Activated gamma-delta T cell treated with Interleukin-2 at 50 U/mL for 16 hours (primary cell): ENCODE results near the gene C1orf174.
A peak's percentile ranks its signal among the peaks of the same experiment; 100 is the strongest.

ENCODE experiments used
- DNase-seq: peaks from one replicate; pipeline ENCODE4 v3.0.0-alpha.2; 2020

C1orf174 gene

GRCh38 chr1:3900150-3900968, at the start of gene C1orf174:
TSS of gene C1orf174 (minus strand) at chr1:3900272. CDS start at chr1:3900186, 86 bp downstream.
- DNase-seq, result peak; percentile 94

- DNase-seq, result no peak
Observed at GRCh38 chr1:3948344-3948743, 48.3 kb upstream of the C1orf174 start.

GRCh38 chr1:3945916-3946840, 46.1 kb upstream of the C1orf174 start:
- no peak for DNase-seq

GRCh38 chr1:3945222-3945621, 45.1 kb upstream of the C1orf174 start:
- no peak for DNase-seq

DNA sequence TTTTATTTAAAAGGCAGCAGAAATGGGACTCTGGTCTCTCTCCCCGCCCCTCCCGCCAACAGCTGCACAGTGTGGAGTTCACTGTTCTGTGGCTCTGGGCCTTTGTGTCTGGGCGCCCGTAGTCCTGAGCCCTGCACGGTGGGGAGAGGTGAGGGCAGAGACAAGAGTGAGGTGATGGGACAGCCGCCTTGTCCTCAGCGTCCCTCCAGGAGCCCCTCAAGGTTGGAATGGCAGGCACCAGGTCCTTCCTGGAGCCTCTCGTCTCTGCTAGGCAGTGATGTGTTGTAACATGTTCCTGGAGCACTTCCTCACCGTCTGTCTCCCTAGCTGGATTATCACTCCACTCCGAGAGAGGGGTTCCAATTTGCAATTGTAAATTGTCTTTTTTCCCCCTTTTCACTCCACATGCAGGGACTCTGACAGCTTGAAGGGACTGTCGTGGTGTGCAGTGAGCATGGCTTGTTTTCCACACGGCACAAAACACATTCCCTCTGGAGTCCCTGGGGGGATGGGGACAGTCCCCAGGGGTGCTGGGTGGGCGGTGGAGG, 44.6 kb upstream of the C1orf174 start:
- DNase-seq, result no peak

DNA sequence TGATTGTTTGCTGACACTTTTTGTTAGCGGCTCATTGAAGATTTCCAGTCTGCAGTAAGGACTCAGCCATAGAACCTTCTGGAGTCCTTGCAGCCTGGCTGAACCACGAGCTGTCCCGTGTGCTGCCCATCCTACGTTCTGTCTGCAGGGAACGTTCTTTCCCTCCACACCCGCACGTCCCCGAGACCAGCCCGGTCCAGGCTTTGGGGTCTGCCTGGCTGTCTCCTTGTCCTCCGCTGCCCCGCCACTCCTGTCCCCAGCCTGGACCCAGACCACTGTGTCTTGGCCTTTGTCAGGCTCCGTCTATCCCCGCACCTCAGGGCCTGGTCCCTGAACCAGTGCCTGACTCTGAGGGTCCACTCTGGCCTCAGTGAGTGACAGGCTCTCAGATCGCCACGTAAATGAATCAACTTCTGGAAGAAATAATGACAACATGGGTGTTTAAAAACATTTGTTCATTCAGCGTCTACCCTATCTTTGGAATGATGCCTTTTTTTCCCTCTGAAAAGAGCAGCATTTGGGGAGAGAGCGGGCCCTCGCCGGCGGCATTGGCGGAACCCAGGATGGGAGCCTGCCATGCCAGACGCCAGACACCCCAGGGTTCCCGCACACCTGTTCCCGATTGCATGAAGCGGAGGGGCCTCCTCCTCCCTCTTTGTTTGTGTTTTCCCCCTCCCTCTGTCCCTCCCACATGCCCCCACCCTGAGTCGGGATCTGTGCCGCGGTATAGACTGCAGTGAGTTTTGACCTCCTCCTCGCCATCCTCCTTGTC, 43.9 kb upstream of the C1orf174 start:
- no peak for DNase-seq

- DNase-seq, result no peak
Observed at GRCh38 chr1:3943123-3943431, 43.0 kb upstream of the C1orf174 start.

- no peak for DNase-seq
Observed at GRCh38 chr1:3942416-3943122, 42.5 kb upstream of the C1orf174 start.

DNA sequence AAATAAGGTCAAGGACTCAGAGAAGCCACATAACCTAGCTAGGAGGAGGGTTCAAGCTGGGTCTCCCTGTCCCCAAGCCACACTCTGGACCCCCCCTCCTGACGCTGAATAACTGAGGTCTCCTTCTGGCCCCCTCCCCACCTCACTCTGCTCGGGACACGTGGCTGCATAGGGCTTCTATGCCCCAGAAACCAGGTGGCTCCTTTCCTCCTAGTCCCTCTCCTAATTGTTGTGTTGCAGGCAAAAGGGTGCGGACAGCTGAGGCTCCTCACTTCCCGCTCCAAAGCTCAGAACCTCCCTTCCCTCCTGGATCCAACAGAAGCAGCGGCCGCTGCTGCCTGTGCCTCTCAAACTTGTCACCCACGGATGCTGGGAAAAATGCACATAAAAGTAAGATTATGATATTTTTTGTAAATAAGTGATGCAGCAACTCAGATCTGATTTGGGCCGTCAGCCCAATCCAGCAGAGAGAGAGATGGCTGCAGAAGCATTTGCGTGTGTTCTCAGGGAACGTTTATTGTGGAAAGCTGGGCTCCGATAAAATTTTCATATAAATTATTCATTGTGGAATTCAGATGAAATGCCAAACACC, 40.8 kb upstream of the C1orf174 start:
- no peak for DNase-seq

GRCh38 chr1:3940081-3940753, 40.1 kb upstream of the C1orf174 start:
- DNase-seq, result no peak

- DNase-seq, result no peak
Observed at GRCh38 chr1:3939242-3940080, 39.4 kb upstream of the C1orf174 start.

GRCh38 chr1:3932156-3932919, 32.3 kb upstream of the C1orf174 start:
- DNase-seq, result no peak

DNA sequence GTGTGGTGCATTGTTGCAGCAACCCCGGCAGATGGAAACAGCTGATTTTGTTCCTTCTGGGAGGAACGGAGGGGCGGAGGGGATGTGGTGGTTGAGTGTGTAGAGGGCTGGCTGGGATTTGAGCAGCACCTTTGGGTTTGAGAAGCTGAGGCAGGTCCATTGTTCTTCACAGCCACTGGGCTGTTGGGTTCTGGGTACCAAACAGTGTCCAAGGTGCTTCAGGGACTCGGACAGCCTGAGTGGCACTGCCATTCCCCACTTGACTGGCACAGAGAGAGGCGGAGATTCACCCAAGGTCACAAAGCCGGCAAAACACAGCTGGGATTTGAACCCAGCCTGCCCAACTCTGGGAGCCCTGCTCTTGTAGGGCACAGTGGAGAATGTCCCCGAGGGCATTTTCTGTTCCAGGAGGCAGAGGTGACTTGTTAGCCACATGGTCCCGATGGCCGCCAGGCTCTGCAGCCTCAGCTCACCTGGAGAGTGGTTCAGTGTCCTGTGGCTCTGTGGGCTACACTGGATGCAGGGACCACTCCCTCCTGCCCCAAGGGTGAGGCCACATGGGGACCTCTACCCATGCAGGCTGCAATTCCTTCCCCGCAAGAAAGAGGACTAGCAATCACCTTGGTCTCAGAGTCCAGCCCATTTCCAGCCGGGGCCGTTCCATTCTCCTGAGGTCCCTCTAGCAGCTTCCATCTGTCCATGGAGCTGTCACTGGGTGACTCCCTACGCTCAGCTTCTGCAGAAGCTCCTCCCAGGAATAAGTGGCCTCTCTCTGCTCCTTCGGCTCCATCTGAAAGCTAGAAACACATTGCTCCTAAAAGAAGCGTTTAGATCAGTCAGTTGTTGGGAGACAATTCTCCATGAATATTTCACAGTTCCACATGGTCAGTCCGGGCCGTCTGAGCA, 31.2 kb upstream of the C1orf174 start:
- DNase-seq, result no peak

GRCh38 chr1:3930301-3931006, 30.4 kb upstream of the C1orf174 start:
- no peak for DNase-seq

DNA sequence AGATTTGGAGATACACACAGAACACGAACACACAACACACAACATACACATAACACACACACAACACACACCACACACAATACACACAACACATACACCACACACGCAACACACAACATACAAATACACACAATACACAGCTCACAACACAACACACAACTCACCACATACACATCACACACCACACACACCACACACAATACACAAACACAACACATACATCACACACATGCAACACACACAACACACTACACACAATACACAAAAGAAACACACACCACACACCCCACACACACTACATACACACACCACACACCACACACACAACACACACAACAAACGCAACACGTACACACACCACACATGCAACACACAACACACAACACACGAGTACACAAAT, 29.1 kb upstream of the C1orf174 start:
- DNase-seq, result no peak

DNA sequence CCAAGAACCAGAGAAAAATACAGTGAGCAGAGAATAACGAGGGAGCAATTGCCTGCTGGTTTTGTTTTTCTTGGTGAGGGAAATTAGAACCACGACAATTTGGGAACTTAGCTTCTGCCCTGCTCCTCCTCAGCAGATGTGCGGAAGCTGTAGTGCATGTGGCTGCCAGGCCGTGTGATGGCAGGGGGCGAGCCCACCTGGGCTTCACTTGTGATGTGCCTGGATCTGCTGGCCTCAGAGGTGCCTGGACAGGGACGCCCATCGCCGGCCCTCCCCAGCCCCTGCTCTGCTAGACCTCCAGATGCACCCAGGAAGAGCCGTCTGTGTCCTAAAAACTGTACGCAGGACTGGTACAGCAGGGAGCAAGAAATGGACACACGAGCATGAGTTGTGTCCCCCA, 28.5 kb upstream of the C1orf174 start:
- DNase-seq, result no peak

DNA sequence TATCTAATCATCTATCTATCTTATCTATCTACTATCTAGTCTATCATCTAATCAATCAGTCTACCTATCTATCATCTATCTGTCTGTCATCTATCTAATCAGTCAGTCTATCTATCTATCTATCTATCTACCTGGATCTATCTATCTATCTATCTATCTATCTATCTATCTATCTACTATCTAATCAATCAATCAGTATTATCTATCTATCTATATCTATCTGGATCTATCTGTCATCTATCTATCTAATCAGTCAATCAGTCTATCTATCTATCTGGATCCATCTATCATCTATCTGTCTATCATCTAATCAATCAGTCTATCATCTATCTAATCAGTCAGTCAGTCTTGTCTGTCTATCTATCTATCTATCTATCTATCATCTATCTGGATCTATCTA, 26.9 kb upstream of the C1orf174 start:
- no peak for DNase-seq

- no peak for DNase-seq
Observed at GRCh38 chr1:3925762-3926161, 25.7 kb upstream of the C1orf174 start.
